Activated T-helper 17 cell treated with anti-CD3 and anti-CD28 coated beads, Interleukin-2, amount 50 U/mL, for 72 hours (primary cell): ENCODE data around the gene CELF3. TPM values are rescaled to one million over a fixed set of nuclear protein-coding genes. Genes with fewer than 3 reads are reported as not detected.
A peak's percentile ranks its signal among the peaks of the same experiment; 100 is the strongest.
"Not testable (repeated sequence)": the region's sequence is repeated elsewhere in the genome, so short reads cannot be mapped to it uniquely, and the experiment has no call there.

Source experiments
- ATAC-seq: fragments of 150-1000 bp; cut with Tn5 transposase; replicated peaks from 2 replicates; pipeline ENCODE4 v1.10.0; 2021; ENCODE audit warnings: mild to moderate bottlenecking, moderate library complexity
- H3K27ac Mint-ChIP-seq: one replicate; pipeline ENCODE4 v1.8.0; 2022; ENCODE audit warnings: mixed read lengths
- H3K27me3 Mint-ChIP-seq: one replicate; pipeline ENCODE4 v1.8.0; 2022; ENCODE audit warnings: mixed read lengths
- H3K36me3 Mint-ChIP-seq: one replicate; pipeline ENCODE4 v1.8.0; 2022; ENCODE audit warnings: low read depth, mild to moderate bottlenecking, mixed read lengths
- H3K4me1 Mint-ChIP-seq: one replicate; pipeline ENCODE4 v1.8.0; 2022; ENCODE audit warnings: mixed read lengths
- H3K4me3 Mint-ChIP-seq: one replicate; pipeline ENCODE4 v1.8.0; 2022; ENCODE audit warnings: mild to moderate bottlenecking, mixed read lengths
- H3K9me3 Mint-ChIP-seq: one replicate; pipeline ENCODE4 v1.8.0; 2022; ENCODE audit warnings: mixed read lengths
- total RNA-seq, 2 donors: library from RNA; stranded (reverse); gene quantifications; one replicate each; pipeline ENCODE4 v1.2.3, GENCODE V29; 2022

Gene CELF3
- total RNA-seq, result not detected

DNA sequence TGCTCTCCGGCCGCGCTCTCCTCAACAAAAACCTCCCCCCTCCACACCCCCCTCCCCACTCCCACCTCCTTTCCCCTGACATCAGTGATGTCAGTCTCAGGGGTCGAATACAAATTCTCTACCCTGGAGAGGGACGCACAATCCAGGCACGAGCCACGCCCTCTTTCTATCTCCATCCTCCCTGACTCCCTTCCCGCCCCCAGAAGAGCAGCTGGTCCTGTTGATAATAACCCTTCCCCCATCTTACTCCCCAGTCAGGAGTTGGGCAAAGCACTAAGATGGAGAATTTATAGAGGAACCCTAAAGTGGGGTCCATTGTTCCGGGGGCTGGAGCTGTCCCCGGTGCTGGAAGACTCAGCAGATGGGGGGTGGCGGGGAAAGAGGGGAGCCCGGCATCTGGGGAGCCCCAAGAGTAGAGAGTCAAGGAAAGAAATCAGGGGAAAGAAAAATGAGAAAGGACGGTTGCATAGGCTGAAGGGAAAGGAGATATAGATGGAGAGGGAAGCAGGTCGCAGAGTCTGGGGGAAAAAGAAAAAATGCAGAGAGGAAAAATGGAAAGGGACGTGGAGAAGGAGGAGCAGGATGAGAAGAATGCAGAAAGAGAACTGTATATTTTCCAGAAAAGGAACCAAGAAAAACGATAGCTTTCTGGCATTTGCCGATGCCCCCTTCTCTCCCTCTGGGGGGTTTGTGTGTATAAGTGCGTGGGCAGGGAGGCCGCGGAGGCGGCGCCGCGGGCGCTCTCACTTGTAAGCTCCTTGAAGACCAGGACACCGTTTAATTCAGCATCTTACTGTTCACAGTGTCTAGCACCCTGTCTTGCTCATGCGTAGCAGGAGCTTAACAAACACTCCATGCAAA lies at the start of gene CELF3:
CELF3 (minus strand) TSS at position 33 of the 861 bp plus-strand sequence. CDS start 783 bp downstream, outside the sequence.
- Mint-ChIP-seq H3K4me3 (peak within 1 kb of the TSS; percentile 19), H3K36me3 (no peaks in the 10 kb centered on the region), H3K9me3 (no peaks in the 10 kb centered on the region), H3K4me1 (peaks cover 7% of the 10 kb centered on the region), H3K27ac (no peak within 1 kb of the TSS), H3K27me3 (peaks cover 51% of the 10 kb centered on the region)
- ATAC-seq, result no peak

DNA sequence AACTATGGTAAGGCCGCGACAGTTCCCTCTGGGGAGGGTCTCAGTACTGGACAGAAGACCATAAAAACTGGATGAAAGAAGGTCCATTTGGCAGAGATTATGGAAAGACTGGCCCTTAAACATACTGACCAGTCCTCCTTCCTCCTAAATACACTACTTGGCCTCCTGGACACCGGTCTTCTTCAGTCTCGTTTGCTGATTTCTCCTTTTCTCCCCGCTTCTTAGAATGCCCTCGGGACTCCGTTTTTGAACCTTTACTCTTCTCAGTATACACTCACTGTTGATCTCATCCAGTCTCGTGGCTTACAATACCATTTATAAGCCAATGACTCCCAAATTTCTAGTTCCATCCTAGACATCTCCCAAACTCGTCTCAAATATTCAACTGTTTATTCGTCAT lies 47.4 kb upstream of the CELF3 start:
- Mint-ChIP-seq H3K27ac (peak overlapping the region; percentile 99), H3K36me3 (peaks cover 48% of the 10 kb centered on the region), H3K4me3 (peak overlapping the region; percentile 99), H3K4me1 (peaks cover 25% of the 10 kb centered on the region), H3K27me3 (no peaks in the 10 kb centered on the region), H3K9me3 (no peaks in the 10 kb centered on the region)
- no peak for ATAC-seq

GRCh38 chr1:151762941-151763921 lies 46.6 kb upstream of the CELF3 start, which contains the start of gene MRPL9:
MRPL9 (minus strand) TSS chr1:151763496; CDS start chr1:151763479, 17 bp downstream.
- H3K9me3 Mint-ChIP-seq, result no peaks in the 10 kb centered on the region
- peak within 1 kb of the TSS; percentile 99 for H3K27ac Mint-ChIP-seq
- H3K27me3 Mint-ChIP-seq, result no peaks in the 10 kb centered on the region
- peak within 1 kb of the TSS; percentile 99 for H3K4me3 Mint-ChIP-seq
- ATAC-seq, result peak; percentile 98
- peaks cover 25% of the 10 kb centered on the region for H3K4me1 Mint-ChIP-seq
- H3K36me3 Mint-ChIP-seq, result peaks cover 56% of the 10 kb centered on the region

GRCh38 chr1:151760597-151761385 lies 44.2 kb upstream of the CELF3 start:
- Mint-ChIP-seq H3K9me3 (no peaks in the 10 kb centered on the region), H3K27me3 (no peaks in the 10 kb centered on the region), H3K4me3 (peak overlapping the region; percentile 6), H3K36me3 (peaks cover 69% of the 10 kb centered on the region), H3K4me1 (peaks cover 32% of the 10 kb centered on the region), H3K27ac (peak overlapping the region; percentile 54)
- ATAC-seq, result no peak

- Mint-ChIP-seq H3K27me3 (no peaks in the 10 kb centered on the region), H3K4me1 (peaks cover 24% of the 10 kb centered on the region), H3K4me3 (no peak overlapping the region), H3K36me3 (peaks cover 69% of the 10 kb centered on the region), H3K27ac (peak overlapping the region; percentile 12), H3K9me3 (no peaks in the 10 kb centered on the region)
- ATAC-seq, result no peak
Observed at GRCh38 chr1:151759241-151759640, 42.6 kb upstream of the CELF3 start.

GRCh38 chr1:151756291-151756690 lies 39.7 kb upstream of the CELF3 start:
- Mint-ChIP-seq H3K27me3 (peaks cover 3% of the 10 kb centered on the region), H3K36me3 (peaks cover 44% of the 10 kb centered on the region), H3K4me3 (no peak overlapping the region), H3K4me1 (peaks cover 12% of the 10 kb centered on the region), H3K9me3 (no peaks in the 10 kb centered on the region), H3K27ac (peak overlapping the region; percentile 47)
- peak; percentile 78 for ATAC-seq

GRCh38 chr1:151741516-151741915 lies 24.9 kb upstream of the CELF3 start:
- Mint-ChIP-seq H3K9me3 (no peaks in the 10 kb centered on the region), H3K27ac (no peak overlapping the region), H3K27me3 (no peaks in the 10 kb centered on the region), H3K4me3 (no peak overlapping the region), H3K4me1 (no peaks in the 10 kb centered on the region), H3K36me3 (no peaks in the 10 kb centered on the region)
- ATAC-seq, result no peak

DNA sequence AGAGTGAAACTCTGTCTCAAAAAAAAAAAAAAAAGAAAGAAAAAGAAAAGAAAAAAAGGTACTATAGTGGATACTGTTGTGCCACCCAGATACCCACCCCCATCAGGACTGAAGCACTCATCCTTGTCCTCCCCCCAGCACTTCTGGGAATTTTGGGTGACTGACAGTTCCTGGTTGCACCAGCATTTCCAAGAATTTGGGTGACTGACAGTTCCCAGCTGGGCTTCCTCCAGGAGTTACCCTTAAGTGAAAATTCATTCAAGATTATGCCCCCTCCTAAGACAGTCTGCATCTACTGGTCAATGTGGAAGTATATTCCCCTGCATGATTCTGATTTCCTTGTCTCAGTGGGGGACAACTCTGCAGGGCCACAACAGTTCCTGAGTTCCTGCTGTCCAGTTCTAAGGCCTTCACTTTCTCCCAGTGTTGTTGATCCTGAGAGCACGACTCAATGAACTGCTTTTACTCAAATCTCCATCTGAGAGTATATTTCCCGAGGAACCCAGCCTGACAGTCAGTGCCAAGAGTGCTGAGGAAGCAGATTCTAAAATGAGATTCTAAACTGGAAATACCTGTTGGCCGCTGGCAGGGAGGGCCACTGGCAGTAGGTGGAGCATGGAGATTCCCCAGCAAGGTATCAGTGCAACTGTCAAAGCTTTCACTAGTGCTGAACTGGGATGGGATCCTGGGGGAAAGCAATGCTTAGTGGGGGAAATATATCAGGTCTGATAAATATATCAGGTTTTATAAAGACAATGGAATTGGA lies 23.2 kb upstream of the CELF3 start:
- no peak overlapping the region for H3K27ac Mint-ChIP-seq
- no peak for ATAC-seq
- no peaks in the 10 kb centered on the region for H3K27me3 Mint-ChIP-seq
- H3K9me3 Mint-ChIP-seq, result no peaks in the 10 kb centered on the region
- no peak overlapping the region for H3K4me3 Mint-ChIP-seq
- no peaks in the 10 kb centered on the region for H3K36me3 Mint-ChIP-seq
- H3K4me1 Mint-ChIP-seq, result no peaks in the 10 kb centered on the region

DNA sequence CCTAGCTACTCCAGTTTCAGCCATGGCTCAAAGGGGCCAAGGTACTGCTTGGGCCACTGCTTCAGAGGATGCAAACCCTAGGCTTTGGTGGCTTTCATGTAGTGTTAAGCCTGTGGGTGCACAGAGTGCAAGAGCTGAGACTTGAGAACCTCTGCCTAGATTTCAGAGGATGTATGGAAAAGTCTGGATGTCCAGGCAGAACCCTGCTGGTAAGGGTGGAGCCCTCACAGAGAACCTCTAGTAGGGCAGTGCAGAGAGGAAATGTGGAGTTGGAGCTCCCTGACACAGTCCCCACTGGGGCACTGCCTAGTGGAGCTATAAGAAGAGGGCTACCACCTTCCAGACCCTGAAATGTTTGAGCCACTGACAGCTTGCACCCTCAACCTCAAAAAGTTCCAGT lies 20.9 kb upstream of the CELF3 start:
- Mint-ChIP-seq H3K36me3 (no peaks in the 10 kb centered on the region), H3K4me3 (no peak overlapping the region), H3K9me3 (no peaks in the 10 kb centered on the region), H3K27me3 (peaks cover 2% of the 10 kb centered on the region), H3K27ac (no peak overlapping the region), H3K4me1 (no peaks in the 10 kb centered on the region)
- ATAC-seq, result no peak

- H3K9me3 Mint-ChIP-seq, result no peaks in the 10 kb centered on the region
- no peaks in the 10 kb centered on the region for H3K36me3 Mint-ChIP-seq
- no peak overlapping the region for H3K4me3 Mint-ChIP-seq
- no peaks in the 10 kb centered on the region for H3K4me1 Mint-ChIP-seq
- ATAC-seq, result no peak
- peaks cover 4% of the 10 kb centered on the region for H3K27me3 Mint-ChIP-seq
- no peak overlapping the region for H3K27ac Mint-ChIP-seq
Observed at GRCh38 chr1:151737026-151737425, 20.4 kb upstream of the CELF3 start.

DNA sequence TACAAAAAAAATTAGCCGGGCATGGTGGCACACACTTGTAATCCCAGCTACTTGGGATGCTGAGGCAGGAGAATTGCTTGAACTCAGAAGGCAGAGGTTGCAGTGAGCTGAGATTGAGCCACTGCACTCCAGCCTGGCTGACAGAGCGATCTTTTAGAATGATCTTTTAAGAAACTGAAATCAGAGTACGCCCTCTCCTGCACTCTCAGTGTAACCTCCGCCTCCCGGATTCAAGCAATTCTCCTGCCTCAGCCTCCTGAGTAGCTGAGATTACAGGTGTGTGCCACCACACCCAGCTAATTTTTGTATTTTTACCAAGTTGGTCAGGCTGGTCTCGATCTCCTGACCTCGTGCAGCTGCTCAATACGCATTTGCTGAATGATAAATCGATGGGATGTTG lies 17.4 kb upstream of the CELF3 start:
- not testable (repeated sequence) for H3K27ac Mint-ChIP-seq, H3K9me3 Mint-ChIP-seq, ATAC-seq, H3K4me3 Mint-ChIP-seq, H3K36me3 Mint-ChIP-seq, H3K4me1 Mint-ChIP-seq
- H3K27me3 Mint-ChIP-seq, result peaks cover 14% of the 10 kb centered on the region

DNA sequence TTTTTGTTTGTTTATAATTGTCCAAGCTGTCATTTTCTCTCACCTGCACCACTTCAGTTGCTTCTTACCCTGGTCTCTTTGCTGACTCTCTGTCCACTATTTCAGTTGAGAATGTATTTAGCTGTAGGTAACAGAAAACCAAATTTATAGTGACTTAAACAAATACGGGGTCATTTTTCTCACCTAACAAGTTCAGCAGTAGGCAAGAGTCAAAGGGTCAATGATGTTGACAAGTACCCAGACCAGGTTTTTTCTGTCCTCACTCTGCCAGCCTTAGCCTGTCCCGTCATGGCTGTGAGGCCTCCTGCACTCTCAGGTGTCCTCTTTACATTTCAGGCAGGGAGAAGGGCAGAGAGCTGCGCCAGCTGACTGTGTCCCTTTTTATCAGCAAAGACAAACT lies 16.5 kb upstream of the CELF3 start:
- Mint-ChIP-seq H3K36me3 (no peaks in the 10 kb centered on the region), H3K27ac (no peak overlapping the region), H3K4me1 (no peaks in the 10 kb centered on the region), H3K4me3 (no peak overlapping the region), H3K27me3 (peaks cover 18% of the 10 kb centered on the region), H3K9me3 (no peaks in the 10 kb centered on the region)
- ATAC-seq, result no peak

GRCh38 chr1:151729966-151730291 lies 13.3 kb upstream of the CELF3 start:
- Mint-ChIP-seq H3K4me1 (no peaks in the 10 kb centered on the region), H3K36me3 (no peaks in the 10 kb centered on the region), H3K27me3 (peaks cover 37% of the 10 kb centered on the region), H3K27ac (no peak overlapping the region), H3K4me3 (no peak overlapping the region), H3K9me3 (no peaks in the 10 kb centered on the region)
- no peak for ATAC-seq
